ENCODE measurements around the gene FAM83C. TPM values are rescaled to one million over a fixed set of nuclear protein-coding genes. Genes with fewer than 3 reads are reported as not detected.

The FAM83C gene
- total RNA-seq, 1 experiment from 2014 or later: not detected

DNA sequence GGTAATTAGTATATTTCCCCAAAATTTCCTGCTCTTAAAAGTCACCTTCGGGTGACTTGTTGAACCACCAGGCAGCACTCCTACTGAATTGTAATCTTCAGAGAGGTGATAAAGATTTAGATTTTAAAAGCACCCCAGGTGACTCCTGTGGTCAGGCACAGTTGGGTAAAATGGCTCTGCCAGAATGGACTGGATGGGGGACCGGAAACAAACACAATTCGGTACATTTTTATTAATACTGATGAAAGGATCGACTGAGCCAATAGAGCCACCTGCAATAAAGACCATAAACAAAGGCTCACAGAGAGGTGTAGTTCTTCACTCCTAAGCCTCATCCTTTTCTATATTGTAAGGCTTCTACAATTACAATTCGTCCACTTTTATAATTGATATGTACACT lies 19.6 kb upstream of the FAM83C start:
- H3K4me3 ChIP-seq: no peak overlapping the region
- H3K9me3 ChIP-seq (replicated peaks): no peaks in the 10 kb centered on the region
- H3K27me3 ChIP-seq (replicated peaks): no peaks in the 10 kb centered on the region
- H3K36me3 ChIP-seq: no peaks in the 10 kb centered on the region
- H3K27ac ChIP-seq: peak overlapping the region; percentile 81
- no peak for DNase-seq (ENCODE audit: low read depth in 1 of 2, low spot score in 2 of 2)
- H3K4me1 ChIP-seq (replicated peaks): peaks cover 82% of the 10 kb centered on the region

DNA sequence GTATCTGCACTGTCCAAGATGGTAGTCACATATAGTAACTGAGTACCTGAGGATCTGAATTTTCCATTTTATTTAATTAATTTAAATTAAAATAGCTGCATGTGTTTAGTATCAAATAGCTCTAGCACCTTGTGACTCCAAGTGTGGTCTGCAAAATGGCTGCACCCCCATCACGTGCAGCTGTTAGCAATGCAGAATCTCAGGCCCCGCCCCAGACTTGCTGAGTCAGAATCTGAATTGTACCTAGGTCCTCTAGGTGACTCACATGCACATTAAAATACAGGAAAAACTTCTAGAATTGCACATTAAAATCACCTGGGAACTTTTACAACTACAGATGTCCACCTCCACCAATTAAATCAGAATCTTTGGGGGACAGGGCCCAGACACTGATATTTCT lies 19.2 kb upstream of the FAM83C start:
- H3K27ac ChIP-seq: peak overlapping the region; percentile 81

DNA sequence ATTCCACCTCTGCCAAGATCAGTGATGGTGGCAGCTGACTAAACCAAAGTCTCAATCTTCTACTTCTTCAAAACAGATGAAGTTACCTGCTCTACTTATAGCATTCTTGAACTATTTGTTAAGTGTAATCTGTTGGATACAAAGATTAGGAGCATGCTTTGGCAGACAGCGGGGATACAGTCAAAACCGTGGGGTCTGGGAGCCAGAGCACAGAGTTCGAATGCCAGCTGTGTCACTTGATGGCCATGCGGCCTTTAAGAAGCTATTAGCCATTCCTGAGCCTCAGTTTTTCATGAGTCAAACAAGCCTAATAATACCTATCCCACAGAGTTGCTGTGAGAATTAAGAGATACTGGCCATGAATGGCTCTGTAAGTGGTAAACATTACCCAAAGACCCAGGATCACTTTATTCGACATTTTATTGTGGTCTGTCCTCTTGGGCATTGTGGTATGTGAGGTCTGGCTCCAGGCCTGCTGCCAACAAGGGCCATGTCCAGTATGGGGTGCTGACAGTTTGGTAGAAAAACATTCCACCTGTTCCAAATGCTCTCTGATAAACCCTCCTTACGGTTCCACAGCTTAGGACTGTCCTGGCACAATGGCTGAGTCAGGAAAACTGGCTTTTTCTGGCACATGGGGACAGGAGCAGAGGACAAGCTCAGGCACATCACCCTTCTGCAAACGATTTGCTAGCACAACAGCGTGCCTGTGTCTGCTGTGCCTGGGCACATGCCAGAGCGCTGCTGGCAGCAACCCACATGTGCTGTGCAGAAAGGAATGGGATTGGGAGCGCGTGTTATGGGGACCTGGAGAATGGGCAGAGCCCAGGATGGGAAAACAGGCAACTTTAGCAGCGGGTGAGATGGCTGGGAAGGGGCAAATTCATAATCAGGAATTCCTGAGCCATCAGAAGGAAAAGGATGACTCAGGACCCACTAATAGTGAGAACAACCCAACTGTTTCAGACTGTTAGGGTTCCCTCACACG lies 15.7 kb upstream of the FAM83C start:
- H3K9me3 ChIP-seq (replicated peaks): no peaks in the 10 kb centered on the region
- peak; percentile 69 to 72 for DNase-seq (ENCODE audit: low read depth in 1 of 2, low spot score in 2 of 2)
- H3K36me3 ChIP-seq: peaks cover 9% of the 10 kb centered on the region; the same call in 1 of the 2 replicates
- peak overlapping the region; percentile 84 for H3K27ac ChIP-seq
- peaks cover 84% of the 10 kb centered on the region for H3K4me1 ChIP-seq (replicated peaks)
- H3K4me3 ChIP-seq: no peak overlapping the region
- H3K27me3 ChIP-seq (replicated peaks): no peaks in the 10 kb centered on the region

More for the DNA sequence above, 19.2 kb upstream of the FAM83C start:
- H3K4me3 ChIP-seq: no peak overlapping the region
- no peaks in the 10 kb centered on the region for H3K27me3 ChIP-seq (replicated peaks)
- DNase-seq (ENCODE audit: low read depth in 1 of 2, low spot score in 2 of 2): peak; percentile 31 to 76
- peaks cover 84% of the 10 kb centered on the region for H3K4me1 ChIP-seq (replicated peaks)
- H3K9me3 ChIP-seq (replicated peaks): no peaks in the 10 kb centered on the region
- no peaks in the 10 kb centered on the region for H3K36me3 ChIP-seq

DNA sequence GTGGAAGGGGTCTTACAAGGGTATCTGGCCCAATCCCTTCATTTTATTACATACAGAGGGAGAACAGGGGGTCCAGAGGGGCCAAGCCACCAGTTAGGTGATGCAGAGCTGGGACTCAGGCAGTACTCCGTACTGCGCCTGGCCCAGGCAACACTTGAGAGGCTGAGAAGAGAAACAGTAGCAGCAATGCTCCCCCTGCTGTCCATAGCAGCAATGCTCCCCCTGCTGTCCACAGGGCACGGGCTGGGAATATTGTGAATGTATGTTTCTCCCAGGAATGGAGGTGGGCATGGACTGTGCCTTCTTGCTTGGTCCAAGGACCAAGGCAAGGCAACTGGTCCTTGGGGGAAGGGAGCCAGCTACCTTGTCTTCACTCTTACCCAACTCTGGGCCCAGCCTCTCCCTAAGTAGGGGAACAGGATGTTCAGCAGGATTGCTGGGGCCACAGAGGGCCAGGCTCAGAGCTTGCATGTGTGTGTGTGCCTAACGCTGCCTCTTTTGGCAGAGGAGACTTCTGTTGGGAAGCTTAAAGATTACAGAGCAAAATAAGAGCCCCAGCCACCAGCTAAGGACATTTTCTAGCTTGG lies 14.8 kb upstream of the FAM83C start:
- Histone ChIP-seq H3K9me3 (replicated peaks) (no peaks in the 10 kb centered on the region), H3K27ac (peak overlapping the region; percentile 84), H3K4me1 (replicated peaks) (peaks cover 84% of the 10 kb centered on the region), H3K27me3 (replicated peaks) (no peaks in the 10 kb centered on the region), H3K4me3 (no peak overlapping the region), H3K36me3 (peaks cover 9% of the 10 kb centered on the region; the same call in 1 of the 2 replicates)
- peak; percentile 71 to 83 for DNase-seq (ENCODE audit: low read depth in 1 of 2, low spot score in 2 of 2)

DNA sequence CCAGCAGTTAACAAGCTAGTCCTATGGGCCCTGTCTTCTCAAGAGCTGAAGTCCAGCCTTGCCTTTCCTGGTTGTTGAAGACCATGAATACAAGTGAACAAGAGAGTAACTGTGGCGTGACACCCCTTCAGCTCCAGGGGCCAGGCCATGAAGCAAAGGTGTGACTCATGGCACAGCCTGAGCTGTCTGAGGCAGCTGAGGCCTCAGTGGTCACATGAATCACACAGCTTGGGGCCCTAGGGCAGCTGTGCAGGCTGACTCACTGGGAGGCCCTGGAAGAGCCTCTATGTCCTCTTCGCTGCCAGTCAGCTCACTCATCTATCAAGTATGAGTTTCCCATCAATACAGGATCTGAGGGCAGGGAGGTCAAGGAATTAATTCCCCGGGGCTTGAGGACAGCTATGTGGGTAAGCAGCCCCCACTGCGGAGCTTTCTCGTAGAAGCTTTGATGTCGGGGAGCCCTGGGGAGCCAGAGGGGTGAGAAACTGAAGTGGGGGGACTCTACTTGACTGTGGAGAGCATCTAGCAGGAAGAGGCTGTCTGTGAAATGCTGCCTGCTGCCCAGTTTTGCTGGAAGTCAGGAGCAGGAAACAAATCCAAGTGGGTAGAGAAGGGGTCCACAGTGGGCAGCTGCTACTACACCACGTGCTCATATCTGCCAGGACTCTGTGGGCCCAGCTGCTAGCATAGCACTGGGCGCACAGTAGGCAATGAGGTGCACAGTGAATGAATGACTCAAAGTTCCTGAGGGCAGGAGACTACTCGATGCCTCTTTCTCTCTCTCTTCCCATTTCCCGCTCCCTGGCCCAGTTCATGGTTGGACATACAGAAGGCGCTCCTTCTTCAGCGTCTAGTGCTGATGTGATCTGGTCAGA lies 13.7 kb upstream of the FAM83C start:
- DNase-seq (ENCODE audit: low read depth in 1 of 2, low spot score in 2 of 2): peak; percentile 97 to 98
- Histone ChIP-seq H3K27ac (peak overlapping the region; percentile 84), H3K4me3 (no peak overlapping the region), H3K9me3 (replicated peaks) (no peaks in the 10 kb centered on the region), H3K36me3 (peaks cover 9% of the 10 kb centered on the region; the same call in 1 of the 2 replicates), H3K4me1 (replicated peaks) (peaks cover 74% of the 10 kb centered on the region), H3K27me3 (replicated peaks) (no peaks in the 10 kb centered on the region)

DNA sequence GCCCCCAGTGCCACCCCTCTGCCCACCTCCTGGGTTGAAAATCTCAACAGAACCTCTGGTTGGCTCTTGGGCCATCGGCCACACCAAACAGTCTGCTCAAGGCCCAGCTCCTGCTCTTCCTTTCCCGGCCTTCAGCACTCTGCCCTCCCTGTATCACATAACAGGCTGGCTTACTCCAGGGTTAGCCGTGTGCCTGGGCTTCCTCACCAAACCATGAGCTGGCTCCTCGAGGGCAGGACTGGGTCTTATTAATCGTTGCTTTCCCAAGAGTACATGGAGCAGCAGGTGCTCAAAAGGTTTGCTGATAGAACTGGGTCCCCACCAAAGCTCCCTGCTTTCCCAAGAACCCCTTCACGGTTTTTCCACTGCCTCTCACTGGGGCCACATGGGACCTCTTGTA lies 12.7 kb upstream of the FAM83C start:
- no peaks in the 10 kb centered on the region for H3K9me3 ChIP-seq (replicated peaks)
- no peak overlapping the region for H3K4me3 ChIP-seq
- DNase-seq (ENCODE audit: low read depth in 1 of 2, low spot score in 2 of 2): no peak
- H3K4me1 ChIP-seq (replicated peaks): peaks cover 73% of the 10 kb centered on the region
- no peaks in the 10 kb centered on the region for H3K27me3 ChIP-seq (replicated peaks)
- H3K27ac ChIP-seq: peak overlapping the region; percentile 84
- peaks cover 9% of the 10 kb centered on the region; the same call in 1 of the 2 replicates for H3K36me3 ChIP-seq

DNA sequence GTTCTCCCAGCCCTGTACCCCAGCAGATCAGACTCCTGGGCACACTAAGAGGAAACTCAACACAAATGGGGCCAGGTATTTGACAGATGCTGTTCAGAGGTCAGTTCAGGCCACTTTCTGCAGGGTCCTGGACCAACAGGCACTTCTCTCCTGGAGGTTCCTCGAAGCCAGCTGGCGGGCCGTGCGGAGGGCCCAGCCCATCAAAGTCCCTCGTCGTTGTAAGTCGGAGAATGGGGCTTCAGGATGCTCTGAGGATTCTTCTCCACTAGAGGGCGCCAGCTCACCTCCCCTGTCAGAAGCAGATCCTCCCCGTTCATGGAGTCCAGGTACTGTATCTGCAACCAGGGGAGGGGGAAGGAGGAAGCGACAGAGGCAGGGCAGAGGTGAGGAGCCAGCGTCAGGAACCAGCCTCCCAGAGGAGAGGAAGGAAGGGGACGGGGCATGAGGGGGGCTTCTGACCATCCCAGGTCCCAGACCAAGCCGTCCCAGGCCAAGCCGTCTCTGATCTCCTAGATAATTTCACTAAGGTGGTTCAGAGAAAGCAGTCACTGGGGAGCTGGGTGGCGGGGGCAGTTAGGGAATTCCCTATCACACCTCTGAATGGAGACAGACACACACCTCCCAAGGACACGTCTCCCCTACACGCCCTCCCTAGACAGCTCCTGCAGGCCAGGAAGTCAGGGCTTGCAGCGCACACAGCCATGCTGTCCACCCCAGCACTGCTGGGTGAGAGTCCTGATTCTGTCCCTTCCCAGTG lies 11.7 kb upstream of the FAM83C start:
- H3K9me3 ChIP-seq (replicated peaks): no peaks in the 10 kb centered on the region
- H3K27ac ChIP-seq: peak overlapping the region; percentile 84; the same call in 1 of the 2 replicates
- H3K36me3 ChIP-seq: peaks cover 9% of the 10 kb centered on the region; the same call in 1 of the 2 replicates
- H3K4me3 ChIP-seq: no peak overlapping the region
- no peaks in the 10 kb centered on the region for H3K27me3 ChIP-seq (replicated peaks)
- DNase-seq (ENCODE audit: low read depth in 1 of 2, low spot score in 2 of 2): peak; percentile 84 to 88
- peaks cover 71% of the 10 kb centered on the region for H3K4me1 ChIP-seq (replicated peaks)

DNA sequence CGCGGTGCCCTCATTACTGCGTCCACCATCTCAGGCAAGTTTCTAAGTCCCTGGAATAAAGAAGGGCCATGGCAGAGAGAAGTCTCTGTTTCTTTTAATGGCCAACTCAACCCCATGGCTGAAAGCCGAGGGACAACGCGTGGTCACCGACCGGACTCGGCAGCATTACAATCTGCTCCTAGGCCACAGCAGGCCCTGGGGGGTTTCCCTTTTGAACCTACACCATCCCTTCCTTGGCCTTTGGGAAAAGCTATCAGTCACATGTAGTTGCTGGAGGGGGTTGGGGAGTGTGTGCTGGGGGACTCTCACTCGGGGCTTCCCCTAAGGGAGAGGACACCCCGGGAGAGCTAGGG lies 11.1 kb upstream of the FAM83C start:
- Histone ChIP-seq H3K27me3 (replicated peaks) (no peaks in the 10 kb centered on the region), H3K27ac (peak overlapping the region; percentile 10; the same call in 1 of the 2 replicates), H3K9me3 (replicated peaks) (no peaks in the 10 kb centered on the region), H3K36me3 (peaks cover 9% of the 10 kb centered on the region; the same call in 1 of the 2 replicates), H3K4me3 (no peak overlapping the region), H3K4me1 (replicated peaks) (peaks cover 65% of the 10 kb centered on the region)
- DNase-seq (ENCODE audit: low read depth in 1 of 2, low spot score in 2 of 2): no peak

DNA sequence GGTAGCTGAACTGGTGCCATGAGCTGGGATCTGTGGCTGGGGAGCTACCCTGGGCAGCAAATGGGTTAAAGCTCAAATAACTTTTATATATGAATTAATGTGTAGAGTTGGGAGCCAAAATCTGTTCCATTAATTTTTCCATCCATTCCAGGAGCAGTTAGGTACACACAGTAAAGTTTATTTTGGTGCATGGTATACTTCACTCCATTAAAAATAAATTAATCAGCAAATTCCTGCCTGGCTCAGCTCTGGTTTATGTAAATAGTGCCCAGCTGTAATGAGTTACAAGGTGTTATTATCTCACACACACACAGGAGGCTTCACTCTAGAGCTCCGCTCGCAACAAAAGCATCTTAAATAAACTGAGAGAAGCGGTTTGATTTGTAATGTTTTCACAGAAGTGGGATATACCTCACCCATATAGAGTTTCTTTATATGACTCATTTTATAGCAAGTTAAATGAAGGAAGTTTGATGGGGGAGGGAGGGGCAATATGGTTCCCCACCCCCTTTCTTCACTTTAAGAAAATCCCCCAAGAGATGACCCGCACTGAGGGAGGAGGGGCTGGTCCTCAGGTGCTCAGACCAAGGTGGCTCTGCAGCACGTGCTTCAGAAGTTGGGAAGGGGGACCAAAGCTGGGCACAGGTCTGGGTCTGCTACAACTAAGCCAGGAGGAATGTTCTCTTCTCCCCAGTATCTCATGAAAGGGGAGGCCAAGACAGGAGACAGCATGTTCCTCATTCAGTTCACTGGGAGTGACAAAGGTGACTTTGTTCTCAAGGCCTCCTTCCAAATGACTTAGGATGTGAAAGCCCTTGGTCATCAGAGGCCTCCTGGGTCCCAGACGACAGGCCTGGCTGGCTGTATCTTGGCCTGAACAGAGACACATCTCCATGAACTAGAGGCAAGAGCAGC lies 10.5 kb upstream of the FAM83C start:
- H3K9me3 ChIP-seq (replicated peaks): no peaks in the 10 kb centered on the region
- DNase-seq (ENCODE audit: low read depth in 1 of 2, low spot score in 2 of 2): peak in 1 of 2 experiments; percentile 61
- peaks cover 9% of the 10 kb centered on the region; the same call in 1 of the 2 replicates for H3K36me3 ChIP-seq
- no peak overlapping the region for H3K4me3 ChIP-seq
- H3K27ac ChIP-seq: peak overlapping the region; percentile 10; the same call in 1 of the 2 replicates
- H3K27me3 ChIP-seq (replicated peaks): no peaks in the 10 kb centered on the region
- H3K4me1 ChIP-seq (replicated peaks): peaks cover 58% of the 10 kb centered on the region

DNA sequence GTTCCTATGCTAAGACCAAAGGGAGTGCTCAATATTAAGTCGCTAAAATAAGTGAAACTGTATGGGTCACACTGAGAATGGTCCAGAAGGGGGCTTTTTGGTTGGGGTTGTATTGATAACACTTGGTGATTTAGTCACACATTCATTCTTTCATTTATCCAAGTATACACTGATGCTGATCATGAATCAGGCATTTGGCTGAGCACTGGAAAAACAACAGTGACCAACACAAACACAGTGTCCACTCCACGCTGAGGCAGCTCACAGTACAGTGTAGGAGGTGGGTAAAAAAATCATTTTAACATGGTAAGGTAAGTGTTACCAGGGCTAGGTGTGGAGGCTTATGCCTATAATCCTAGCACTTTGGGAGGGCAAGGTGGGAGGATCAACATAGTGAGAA lies 9.2 kb upstream of the FAM83C start:
- Histone ChIP-seq H3K4me3 (no peak overlapping the region), H3K36me3 (peaks cover 9% of the 10 kb centered on the region; the same call in 1 of the 2 replicates), H3K27me3 (replicated peaks) (no peaks in the 10 kb centered on the region), H3K9me3 (replicated peaks) (no peaks in the 10 kb centered on the region), H3K4me1 (replicated peaks) (peaks cover 46% of the 10 kb centered on the region), H3K27ac (no peak overlapping the region)
- DNase-seq (ENCODE audit: low read depth in 1 of 2, low spot score in 2 of 2): no peak

DNA sequence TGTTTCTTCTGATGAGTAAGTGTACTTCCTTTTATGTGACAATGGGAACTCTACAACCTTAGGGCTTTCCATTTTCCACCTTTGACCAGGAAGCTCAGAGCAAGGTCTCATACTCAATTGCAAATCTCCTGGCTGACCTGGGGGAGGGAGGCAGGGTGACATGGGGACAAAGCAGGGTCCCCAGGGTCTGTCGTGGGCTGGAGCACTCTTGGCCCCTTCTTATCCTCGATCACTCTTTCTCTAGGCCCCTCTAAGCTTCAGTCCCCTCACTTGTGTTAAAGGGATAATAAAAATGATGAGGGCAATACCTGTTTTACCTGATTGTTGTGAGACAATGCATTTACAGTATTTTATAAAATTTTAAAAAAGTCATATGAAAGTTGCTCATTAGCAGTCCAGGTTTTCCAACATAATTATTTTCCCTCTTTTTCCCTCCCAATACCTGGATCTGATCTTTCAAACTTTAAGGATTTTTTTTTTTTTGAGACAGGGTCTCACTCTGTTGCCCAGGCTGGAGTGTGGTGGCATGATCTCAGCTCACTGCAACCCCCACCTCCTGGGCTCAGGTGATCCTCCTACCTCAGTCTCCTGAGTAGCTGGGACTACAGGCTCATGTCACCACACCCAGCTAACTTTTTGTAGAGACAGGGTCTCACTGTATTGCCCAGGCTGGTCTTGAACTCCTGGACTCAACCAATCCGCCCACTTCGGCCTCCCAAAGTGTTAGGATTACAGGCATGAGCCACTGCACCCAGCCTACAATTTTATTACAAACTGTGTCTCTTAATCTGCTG lies 8.4 kb upstream of the FAM83C start:
- peaks cover 9% of the 10 kb centered on the region; the same call in 1 of the 2 replicates for H3K36me3 ChIP-seq
- DNase-seq (ENCODE audit: low read depth in 1 of 2, low spot score in 2 of 2): no peak
- no peak overlapping the region for H3K27ac ChIP-seq
- no peaks in the 10 kb centered on the region for H3K27me3 ChIP-seq (replicated peaks)
- H3K4me1 ChIP-seq (replicated peaks): peaks cover 38% of the 10 kb centered on the region
- H3K9me3 ChIP-seq (replicated peaks): no peaks in the 10 kb centered on the region
- no peak overlapping the region for H3K4me3 ChIP-seq
